SHP77 treated with DMSO at 0.1 percent for 48 hours (cell line): ENCODE data around the gene SP8.
A peak's percentile ranks its signal among the peaks of the same experiment; 100 is the strongest.
"Not testable (repeated sequence)": the region's sequence is repeated elsewhere in the genome, so short reads cannot be mapped to it uniquely, and the experiment has no call there.

ENCODE experiments used
- DNase-seq: peaks from one replicate; lab custom pipeline; 2025; lab: John Stamatoyannopoulos, UW

Gene SP8

GRCh38 chr7:20786779-20787659, at the start of gene SP8:
Gene SP8, minus strand, starts transcription at chr7:20786886. Its CDS starts 88 bp downstream, at chr7:20786798.
- DNase-seq: peak; percentile 63

GRCh38 chr7:20836424-20836823, 49.7 kb upstream of the SP8 start:
- not testable (repeated sequence) for DNase-seq

GRCh38 chr7:20835111-20835750, 48.5 kb upstream of the SP8 start:
- DNase-seq: no peak

- no peak for DNase-seq
These were observed 48.0 kb upstream of the SP8 start for GRCh38 chr7:20834656-20835055.

- DNase-seq: no peak
These were observed 45.3 kb upstream of the SP8 start for GRCh38 chr7:20831956-20832355.

GRCh38 chr7:20831451-20831850, 44.8 kb upstream of the SP8 start:
- no peak for DNase-seq

- DNase-seq: peak; percentile 61
These were observed 42.3 kb upstream of the SP8 start for GRCh38 chr7:20828947-20829346.

- no peak for DNase-seq
These were observed 40.5 kb upstream of the SP8 start for GRCh38 chr7:20827172-20827571.

- DNase-seq: no peak
These were observed 39.6 kb upstream of the SP8 start for GRCh38 chr7:20826243-20826642.

GRCh38 chr7:20825555-20825954, 38.9 kb upstream of the SP8 start:
- no peak for DNase-seq

GRCh38 chr7:20821390-20821789, 34.7 kb upstream of the SP8 start:
- DNase-seq: not testable (repeated sequence)

- DNase-seq: no peak
These were observed 29.8 kb upstream of the SP8 start for GRCh38 chr7:20816372-20816959.

GRCh38 chr7:20804345-20804744, 17.7 kb upstream of the SP8 start:
- no peak for DNase-seq

GRCh38 chr7:20799566-20800366, 13.1 kb upstream of the SP8 start:
- DNase-seq: no peak

- DNase-seq: peak; percentile 17
These were observed 12.0 kb upstream of the SP8 start for GRCh38 chr7:20798694-20799121.

GRCh38 chr7:20798081-20798693, 11.5 kb upstream of the SP8 start:
- peak; percentile 84 for DNase-seq

GRCh38 chr7:20797462-20798080, 10.9 kb upstream of the SP8 start:
- peak; percentile 71 for DNase-seq

GRCh38 chr7:20797042-20797461, 10.4 kb upstream of the SP8 start:
- no peak for DNase-seq

GRCh38 chr7:20796500-20796899, 9.8 kb upstream of the SP8 start:
- DNase-seq: no peak

GRCh38 chr7:20795881-20796280, 9.2 kb upstream of the SP8 start:
- DNase-seq: no peak

GRCh38 chr7:20795361-20795760, 8.7 kb upstream of the SP8 start:
- DNase-seq: no peak
